GM18499 (cell line): ENCODE results near the gene ZFHX2.

ENCODE experiments used
- ATAC-seq: cut with Tn5 transposase; IDR thresholded peaks from one replicate; pipeline ENCODE4 v1.9.1; 2021; ENCODE audit warnings: moderate number of reproducible peaks; ENCODE audit not compliant: insufficient read depth, unreplicated experiment

Gene ZFHX2

GRCh38 chr14:23523229-23524016 lies 28.1 kb downstream of the ZFHX2 start:
- ATAC-seq, result no peak

- ATAC-seq, result no peak
These were observed 28.8 kb downstream of the ZFHX2 start for GRCh38 chr14:23522643-23523198.

DNA sequence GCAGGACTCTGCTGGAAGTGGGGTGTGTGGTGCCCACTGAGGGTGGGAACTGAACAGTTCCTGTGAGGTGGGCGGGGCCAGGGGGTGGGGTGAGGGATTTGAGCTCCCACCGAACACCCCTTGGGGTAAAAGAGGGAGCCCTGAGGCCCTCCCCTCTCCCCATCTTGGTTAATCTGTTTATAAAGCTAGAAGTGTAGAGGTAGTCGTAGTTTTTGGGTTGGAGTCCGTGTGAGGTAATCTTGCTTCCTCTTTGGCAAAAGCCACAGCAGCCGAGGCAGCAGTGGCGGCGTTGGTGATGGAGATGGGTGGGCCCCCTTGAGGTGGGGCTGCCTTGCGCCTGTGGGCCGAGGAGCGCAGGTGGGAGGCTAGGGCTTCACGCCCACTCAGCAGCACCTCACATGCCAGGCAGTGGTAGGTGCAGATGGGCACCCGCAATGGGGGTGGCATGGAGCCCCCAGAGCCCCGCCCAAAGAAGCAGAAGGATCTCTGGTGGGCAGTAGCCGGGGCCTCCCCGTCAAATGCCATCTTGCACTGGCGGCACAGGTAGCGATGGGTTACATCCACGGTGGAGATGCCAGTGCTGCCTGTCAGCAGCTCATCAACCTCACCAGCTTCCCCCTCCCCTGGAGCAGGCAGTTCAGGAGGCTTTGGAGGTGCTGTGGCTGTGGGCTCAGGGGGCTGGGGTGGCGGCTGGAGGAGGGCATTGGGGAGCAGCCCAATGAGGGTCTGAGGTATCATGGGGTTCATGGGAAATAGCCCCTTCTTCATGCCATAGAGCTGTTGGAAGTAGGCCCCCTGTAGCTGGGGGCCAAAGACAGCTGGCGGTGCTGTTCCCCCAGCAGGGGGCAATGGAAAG lies 29.6 kb downstream of the ZFHX2 start:
- no peak for ATAC-seq

- ATAC-seq, result no peak
These were observed 30.5 kb downstream of the ZFHX2 start for GRCh38 chr14:23520899-23521533.

GRCh38 chr14:23518709-23519108 lies 32.9 kb downstream of the ZFHX2 start:
- ATAC-seq, result no peak

DNA sequence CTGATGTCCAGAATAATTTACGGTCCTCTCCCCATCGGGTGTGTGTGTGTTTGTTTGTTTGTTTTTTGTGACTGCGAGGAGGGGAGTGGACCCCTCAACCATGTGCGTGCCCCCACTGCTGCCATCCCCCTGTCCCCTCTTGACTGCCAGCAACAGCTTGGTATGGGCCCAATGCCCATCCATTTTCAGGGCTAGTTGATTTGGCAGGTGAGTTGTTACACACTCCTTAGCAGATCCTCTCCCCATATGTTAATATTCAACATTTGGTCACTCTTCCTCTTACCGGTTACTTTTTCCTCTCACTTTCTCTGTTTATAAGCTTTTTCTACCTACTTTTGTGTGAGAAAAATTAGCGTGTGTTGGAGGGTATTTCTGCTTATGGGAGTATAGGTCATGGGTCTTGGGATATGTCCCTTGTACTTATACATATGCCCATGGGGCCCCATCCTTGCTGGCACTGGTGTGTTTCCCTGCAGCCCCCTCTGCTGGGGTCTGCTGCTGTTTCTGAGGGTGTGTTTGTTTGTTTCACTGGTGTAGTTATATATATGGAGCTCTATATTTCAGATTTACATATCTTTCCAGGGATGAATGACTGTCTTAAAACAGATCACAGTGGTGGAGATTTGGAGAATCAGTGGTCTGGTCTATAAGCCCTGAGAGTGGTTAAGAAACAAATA lies 33.8 kb downstream of the ZFHX2 start:
- no peak for ATAC-seq

DNA sequence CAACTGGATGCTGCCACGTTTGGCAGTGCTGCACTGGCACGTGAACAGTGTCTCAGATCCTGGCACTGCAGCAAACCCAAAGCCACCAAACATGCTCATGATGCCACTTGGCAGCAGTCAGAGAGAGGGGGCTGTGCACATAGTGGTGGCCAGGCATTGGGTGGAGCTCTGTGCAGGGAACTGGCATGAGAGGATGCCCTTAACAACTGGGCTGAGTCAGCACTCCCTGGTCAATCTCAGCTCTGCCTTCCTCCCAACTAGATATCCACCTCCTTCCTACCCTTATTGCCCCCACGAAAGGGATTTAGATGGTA lies 37.0 kb downstream of the ZFHX2 start:
- ATAC-seq, result no peak

DNA sequence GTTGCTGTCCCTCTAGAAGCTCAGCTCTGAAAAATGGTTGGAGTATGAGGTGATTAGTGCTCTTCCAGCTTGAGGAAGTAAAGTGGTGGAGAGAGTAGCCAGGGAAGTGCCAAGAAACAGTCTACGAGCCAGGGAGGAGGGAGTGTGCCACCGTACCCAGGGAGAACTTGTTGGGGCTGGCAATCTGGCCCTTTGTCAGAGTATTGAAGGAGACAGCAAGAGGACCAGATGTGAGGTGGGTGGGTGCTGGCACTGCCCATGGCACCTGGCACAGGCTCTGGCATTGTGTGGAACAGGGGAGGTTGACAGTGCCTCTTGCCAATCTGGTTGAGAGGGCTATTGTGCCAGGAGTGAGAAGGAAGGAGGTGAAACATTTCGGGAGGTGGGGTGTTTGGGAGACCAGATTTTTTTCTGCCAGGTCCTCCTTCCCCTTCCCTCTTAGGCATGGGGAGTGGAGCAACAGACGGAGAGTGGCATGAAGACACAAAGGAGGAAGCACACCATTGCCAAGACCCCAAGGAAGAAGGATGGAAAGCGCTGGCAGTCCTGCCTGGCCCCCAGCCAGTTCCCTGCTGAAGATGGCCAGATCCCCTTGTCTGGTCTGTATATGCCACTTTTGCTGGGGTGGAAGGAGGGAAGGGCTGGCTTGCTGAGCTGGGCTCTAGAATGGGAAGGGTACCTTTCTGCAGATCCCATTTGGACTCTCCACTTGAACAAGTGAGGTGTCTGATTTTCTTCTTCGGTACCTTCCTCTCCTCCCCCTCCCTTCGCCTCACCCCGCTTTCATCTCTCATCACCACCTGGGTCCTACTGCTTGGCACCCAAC lies 37.5 kb downstream of the ZFHX2 start:
- no peak for ATAC-seq

DNA sequence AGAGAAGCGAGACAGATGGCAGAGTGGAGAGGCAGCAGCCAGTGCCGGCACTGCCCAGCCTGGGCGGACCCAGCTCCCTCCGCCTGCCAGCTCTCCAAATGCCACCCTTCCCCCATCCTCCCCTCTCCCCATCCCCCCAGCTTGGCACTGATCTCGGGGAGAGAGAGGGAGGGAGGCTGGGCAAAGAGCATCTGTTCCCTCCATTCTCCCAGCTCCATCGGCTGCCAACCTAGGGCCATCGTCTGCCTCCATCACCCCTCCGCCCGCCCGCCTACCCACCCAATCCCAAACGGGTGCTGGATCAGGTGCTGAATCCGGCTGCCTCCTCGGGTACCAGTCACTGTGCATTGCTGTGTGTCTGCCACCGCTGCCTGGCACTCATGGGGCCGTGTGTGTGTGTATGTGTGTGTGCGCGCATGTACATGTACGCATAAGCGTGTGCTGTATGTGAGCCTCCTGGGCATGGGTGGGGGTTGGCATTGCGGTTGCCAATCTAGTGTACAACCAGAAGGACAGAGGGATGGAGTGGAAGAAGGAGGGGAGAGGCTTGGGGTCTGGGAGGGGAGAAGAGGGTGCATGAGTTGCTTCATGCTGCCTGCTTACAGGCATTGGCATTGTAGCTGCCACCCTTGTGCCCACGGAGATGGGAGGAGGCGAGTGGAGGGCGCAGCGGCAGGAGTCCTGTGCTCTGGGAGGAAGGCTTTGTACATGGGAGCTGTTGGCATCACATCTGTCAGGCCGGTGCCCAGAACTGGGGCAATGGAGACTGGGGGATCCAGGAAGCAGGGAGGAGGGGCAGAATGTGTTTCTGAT lies 38.4 kb downstream of the ZFHX2 start:
- no peak for ATAC-seq

- ATAC-seq, result no peak
These were observed 39.4 kb downstream of the ZFHX2 start for GRCh38 chr14:23512156-23512555.

GRCh38 chr14:23494223-23494622 lies 57.3 kb downstream of the ZFHX2 start:
- no peak for ATAC-seq

- no peak for ATAC-seq
These were observed 58.8 kb downstream of the ZFHX2 start for GRCh38 chr14:23492618-23493272.

- ATAC-seq, result no peak
These were observed 64.3 kb downstream of the ZFHX2 start for GRCh38 chr14:23487216-23487615.

DNA sequence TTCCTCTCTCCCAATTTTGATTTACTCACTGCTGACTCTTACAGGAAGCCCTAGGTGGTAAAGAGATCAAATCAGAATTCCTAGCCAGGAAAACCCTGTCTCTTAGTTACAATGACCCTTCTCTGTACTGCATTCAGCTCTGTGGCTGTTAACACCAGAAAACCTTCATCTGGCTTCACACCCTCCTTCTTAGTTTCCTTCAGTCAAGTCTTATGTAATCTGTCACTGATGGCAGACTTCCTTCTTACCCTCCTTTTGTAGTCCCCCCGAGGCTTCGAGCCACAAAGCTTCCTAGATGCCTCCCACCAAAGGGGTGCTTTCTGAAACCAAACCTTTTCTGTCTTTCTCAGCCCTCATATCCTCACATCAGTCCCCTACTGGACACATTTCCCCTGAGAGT lies 65.5 kb downstream of the ZFHX2 start:
- ATAC-seq, result no peak

DNA sequence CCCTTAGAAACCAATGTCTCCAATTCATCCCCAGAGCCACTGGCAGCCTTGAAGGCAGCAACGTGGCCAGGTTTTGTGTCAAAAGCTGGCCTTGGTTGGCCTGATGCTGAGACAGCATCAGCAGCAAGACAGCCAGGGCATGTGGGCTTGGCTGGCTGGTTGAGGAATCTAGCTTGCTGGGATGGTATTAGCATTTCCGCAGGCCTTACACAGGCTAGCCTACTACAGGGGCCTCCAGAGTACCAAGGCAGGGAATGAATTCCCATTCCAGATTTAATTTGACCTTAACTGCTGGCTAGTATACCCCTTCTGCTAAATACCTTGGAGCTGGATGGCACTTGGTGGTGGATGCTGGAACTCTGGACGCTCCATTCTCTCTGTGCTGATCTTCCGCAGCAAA lies 66.2 kb downstream of the ZFHX2 start:
- ATAC-seq, result no peak

GRCh38 chr14:23483236-23483854 lies 68.2 kb downstream of the ZFHX2 start:
- ATAC-seq, result no peak

- no peak for ATAC-seq
These were observed 68.8 kb downstream of the ZFHX2 start for GRCh38 chr14:23482823-23483148.
